SK-N-MC (cell line): Measurements from ENCODE around the gene TNFRSF1A.

ENCODE experiments used
- DNase-seq: peaks from one replicate; pipeline ENCODE4 v3.0.0-alpha.2; 2011; ENCODE audit warnings: low read depth, low spot score
- H3K27ac ChIP-seq: fragments of 200-600 bp; sonication (generic); 2 replicates; pipeline ENCODE4 v1.5.1; 2016; ENCODE audit warnings: mixed run types
- H3K36me3 ChIP-seq: fragments of 200-600 bp; sonication (generic); 2 replicates; pipeline ENCODE4 v1.6.1; 2017; ENCODE audit warnings: antibody characterized with exemption, low read length, mixed read lengths; ENCODE audit not compliant: insufficient read depth
- H3K4me3 ChIP-seq: fragments of 200-600 bp; sonication (generic); 2 replicates; pipeline ENCODE4 v1.5.1; 2016
- H3K9ac ChIP-seq: fragments of 200-600 bp; sonication (generic); 2 replicates; pipeline ENCODE4 v1.8.0; 2017; ENCODE audit warnings: mixed run types, mixed read lengths; ENCODE audit not compliant: insufficient read length
- H3K9me3 ChIP-seq: fragments of 200-600 bp; sonication (generic); 2 replicates; pipeline ENCODE4 v1.6.1; 2017; ENCODE audit warnings: low read depth, mild to moderate bottlenecking, antibody characterized with exemption, low read length, moderate library complexity, mixed read lengths
- EZH2 ChIP-seq: fragments of 200-600 bp; sonication (generic); IDR thresholded peaks from one replicate; pipeline ENCODE4 v1.6.1; 2017; ENCODE audit warnings: antibody characterized with exemption
- FOXP2 ChIP-seq: optimal IDR thresholded peaks from 2 replicates; pipeline ENCODE3; 2011; ENCODE audit warnings: mild to moderate bottlenecking, moderate library complexity; ENCODE audit not compliant: insufficient read depth; ENCODE audit errors: extremely low read length, control extremely low read depth
- POLR2AphosphoS5 ChIP-seq: IDR thresholded peaks from 2 replicates; pipeline ENCODE4 v1.6.1; 2012; ENCODE audit warnings: mild to moderate bottlenecking, low read depth, low read length, borderline replicate concordance

Gene TNFRSF1A

DNA sequence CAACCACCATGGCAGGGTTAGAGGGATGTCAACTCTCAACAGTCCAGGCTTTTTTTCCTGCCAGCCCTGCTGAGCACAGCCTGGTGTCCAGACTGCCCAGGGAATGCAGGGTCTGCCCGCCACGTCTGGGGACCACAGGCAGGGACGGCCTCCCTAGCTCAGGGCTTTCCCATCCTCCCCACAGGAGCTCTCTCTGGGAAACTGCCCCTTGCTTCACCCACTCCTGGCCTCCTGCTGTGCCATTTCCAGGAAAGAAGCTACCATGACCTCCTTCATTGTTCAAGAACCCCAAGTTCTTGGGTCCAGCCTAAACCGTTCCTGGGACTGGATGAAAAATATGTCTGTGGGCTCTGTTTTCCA lies 28.7 kb upstream of the TNFRSF1A start:
- H3K36me3 ChIP-seq, result no peaks in the 10 kb centered on the region

DNA sequence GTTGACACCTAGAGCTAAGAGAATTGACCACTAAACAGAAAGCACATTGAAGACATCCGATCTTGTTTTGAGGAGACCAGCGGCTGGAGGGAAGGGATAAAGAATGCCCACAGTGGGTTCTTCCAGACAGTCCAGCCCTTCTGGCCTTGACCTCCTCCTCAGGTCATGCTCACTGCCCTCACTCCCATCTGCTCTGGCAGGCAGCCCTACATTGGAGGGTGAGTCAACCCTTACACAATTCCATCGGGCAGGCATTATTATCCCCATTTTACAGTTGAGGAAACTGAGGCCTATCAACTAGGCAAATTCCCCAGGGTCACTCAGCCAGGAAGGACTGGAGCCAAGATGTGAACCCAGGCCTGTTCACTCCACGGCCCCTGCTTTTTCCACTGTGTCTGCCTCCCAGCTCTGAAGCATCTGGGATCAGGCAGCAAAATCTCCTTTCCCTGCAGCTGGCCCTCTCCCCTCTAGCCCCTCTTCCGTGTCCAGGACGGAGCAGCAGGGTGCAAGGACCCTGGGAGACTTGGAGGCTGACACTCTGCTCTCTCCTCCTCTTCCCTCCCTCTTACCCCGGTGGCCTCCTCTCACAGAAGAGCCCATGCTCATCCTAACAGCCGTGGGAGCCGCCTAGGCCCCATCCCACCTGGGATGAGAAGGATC lies 28.2 kb upstream of the TNFRSF1A start:
- DNase-seq, result no peak
- H3K36me3 ChIP-seq, result no peaks in the 10 kb centered on the region
- TF ChIP-seq POLR2AphosphoS5 (no peak), EZH2 (no peak), FOXP2 (no peak)

More for the DNA sequence above, 28.7 kb upstream of the TNFRSF1A start:
- DNase-seq, result no peak
- H3K27ac ChIP-seq, result no peak overlapping the region
- H3K9me3 ChIP-seq, result no peaks in the 10 kb centered on the region
- TF ChIP-seq POLR2AphosphoS5, result no peak
- no peak for TF ChIP-seq EZH2
- no peak for TF ChIP-seq FOXP2
- H3K9ac ChIP-seq, result no peak overlapping the region
- no peak overlapping the region for H3K4me3 ChIP-seq

DNA sequence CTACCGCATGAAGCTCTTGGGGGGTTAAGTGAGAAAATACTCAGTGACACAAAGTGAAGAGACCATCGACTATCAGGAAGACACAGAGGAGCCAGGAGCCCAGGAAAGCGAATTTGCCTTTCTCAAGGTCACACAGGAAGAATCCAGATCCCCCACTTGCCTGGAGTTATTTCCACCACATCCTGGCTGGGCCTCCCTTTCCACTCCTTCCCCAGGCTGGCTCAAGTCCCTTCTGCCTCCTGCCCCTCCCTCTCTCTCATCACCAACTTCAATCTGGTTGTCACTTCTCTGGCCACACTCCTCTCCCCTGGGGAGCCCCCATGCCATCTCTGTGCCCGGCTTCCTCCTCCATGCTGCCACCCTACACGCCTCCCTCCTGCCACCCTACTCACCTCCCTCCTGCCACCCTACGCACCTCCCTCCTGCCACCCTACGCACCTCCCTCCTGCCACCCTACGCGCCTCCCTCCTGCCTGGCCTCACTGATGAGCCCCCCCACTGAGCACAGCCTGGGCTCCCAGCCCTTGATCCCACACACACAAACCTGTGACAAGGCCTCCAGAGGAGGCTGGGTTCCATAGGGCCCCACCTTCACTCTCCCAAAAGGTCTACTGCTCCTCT lies 27.1 kb upstream of the TNFRSF1A start:
- Histone ChIP-seq H3K9me3 (no peaks in the 10 kb centered on the region), H3K4me3 (no peak overlapping the region), H3K9ac (no peak overlapping the region), H3K27ac (no peak overlapping the region), H3K36me3 (no peaks in the 10 kb centered on the region)
- DNase-seq, result no peak
- TF ChIP-seq POLR2AphosphoS5 (no peak), FOXP2 (no peak), EZH2 (no peak)

More for the DNA sequence above, 28.2 kb upstream of the TNFRSF1A start:
- Histone ChIP-seq H3K27ac (no peak overlapping the region), H3K4me3 (no peak overlapping the region), H3K9me3 (no peaks in the 10 kb centered on the region), H3K9ac (no peak overlapping the region)

DNA sequence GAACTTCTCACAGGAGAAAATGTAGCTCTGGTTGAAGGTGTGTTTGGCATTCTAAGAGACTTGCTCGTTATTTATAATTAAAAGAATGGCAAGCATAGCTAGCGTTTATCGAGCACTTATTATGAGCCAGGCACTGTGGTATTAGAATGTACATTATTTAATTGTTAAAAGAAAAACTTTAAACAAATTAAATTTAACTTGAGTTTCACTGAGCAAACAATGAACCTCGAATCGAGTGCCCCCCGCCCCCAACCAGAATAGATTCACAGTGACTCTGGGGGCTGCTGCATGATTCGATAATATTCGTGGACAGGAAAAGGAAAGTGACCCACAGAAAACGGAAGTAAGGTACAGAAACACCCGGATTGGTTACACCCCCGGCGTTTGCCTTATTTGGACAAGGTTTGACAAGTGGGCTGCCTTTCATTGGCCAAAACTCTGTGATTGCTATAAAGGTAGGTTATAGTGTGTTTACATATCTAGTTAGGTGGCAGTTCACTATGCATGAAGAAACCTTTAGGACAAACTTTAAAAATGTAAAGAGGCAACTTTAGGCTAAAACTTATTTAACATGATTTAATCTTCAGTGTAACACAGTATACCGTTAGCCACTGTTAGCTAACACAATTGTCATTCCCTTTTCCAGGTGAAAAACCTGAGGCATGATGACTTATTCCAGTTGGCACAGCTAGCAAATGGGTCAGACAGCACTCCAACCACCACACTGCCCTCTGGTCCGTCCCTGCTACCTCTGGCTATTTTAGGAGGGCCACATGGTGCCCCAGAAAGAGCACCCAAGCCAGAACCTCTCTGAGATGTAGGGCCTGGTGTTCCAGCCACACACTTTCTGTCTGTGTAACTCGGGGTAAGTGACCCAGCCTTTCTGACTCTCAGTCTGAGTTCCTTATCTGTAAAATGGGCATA lies 26.4 kb upstream of the TNFRSF1A start:
- Histone ChIP-seq H3K36me3 (no peaks in the 10 kb centered on the region), H3K4me3 (no peak overlapping the region), H3K9me3 (no peaks in the 10 kb centered on the region), H3K9ac (no peak overlapping the region), H3K27ac (no peak overlapping the region)
- DNase-seq, result no peak
- no peak for TF ChIP-seq FOXP2
- no peak for TF ChIP-seq POLR2AphosphoS5
- TF ChIP-seq EZH2, result no peak

DNA sequence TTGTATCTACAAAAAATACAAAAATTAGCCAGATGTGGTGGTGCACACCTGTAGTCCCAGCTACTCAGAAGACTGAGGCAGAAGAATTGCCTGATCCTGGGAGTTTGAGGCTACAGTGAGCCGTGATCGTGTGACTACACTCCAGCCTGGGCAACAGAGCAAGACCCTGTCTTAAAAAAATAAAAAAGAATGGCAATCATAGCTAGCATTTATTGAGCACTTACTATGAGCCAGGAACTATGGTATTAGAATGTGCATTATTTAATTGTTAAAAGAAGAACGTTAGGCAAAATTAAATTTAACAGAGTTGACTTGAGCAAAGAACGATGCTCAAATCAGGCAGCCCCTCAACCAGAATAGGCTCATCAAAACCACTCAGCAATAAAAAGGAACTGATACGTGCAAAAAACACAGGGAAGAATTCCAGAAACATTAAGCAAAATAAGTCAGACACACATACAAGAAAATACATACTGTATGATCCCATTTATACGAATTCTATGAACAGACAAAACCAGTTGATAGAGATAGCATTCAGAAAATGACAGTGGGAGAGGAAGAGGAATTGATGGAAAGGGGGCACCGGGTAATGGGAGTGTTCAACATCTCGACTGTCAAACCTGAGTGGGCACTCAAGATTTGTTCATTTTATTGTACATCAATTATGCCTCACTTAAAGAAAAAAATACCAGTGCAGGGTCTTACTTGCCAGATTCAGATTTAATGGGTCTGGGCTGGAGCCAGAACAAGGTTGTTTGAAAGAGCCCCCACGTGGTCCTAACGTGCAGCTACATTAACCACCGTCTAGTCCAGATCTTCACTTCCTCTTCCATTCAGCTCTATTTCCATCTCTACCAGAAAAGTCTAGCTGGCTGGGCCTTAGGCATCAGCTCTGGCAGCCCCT lies 25.4 kb upstream of the TNFRSF1A start:
- Histone ChIP-seq H3K36me3 (no peaks in the 10 kb centered on the region), H3K9ac (no peak overlapping the region), H3K27ac (no peak overlapping the region), H3K9me3 (no peaks in the 10 kb centered on the region), H3K4me3 (no peak overlapping the region)
- peak; percentile 14 for DNase-seq
- TF ChIP-seq POLR2AphosphoS5 (no peak), FOXP2 (no peak), EZH2 (no peak)

DNA sequence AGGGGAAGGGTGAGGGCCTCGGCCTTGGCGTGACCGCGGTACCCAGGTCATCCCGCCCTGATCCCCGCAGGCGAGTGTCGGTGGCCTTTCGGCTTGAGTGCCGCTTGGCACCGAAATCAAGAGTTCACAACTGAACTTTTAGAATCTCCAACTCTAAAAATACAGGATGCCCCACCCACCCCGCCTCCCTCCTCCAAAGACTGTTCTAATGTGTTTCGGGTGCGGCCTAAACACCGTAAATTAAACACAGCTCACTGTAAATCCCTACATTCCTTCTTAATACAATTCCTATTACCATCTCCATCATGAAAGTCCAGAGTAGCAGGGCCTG lies 22.1 kb upstream of the TNFRSF1A start:
- DNase-seq, result no peak
- no peak overlapping the region for H3K4me3 ChIP-seq
- H3K36me3 ChIP-seq, result no peaks in the 10 kb centered on the region
- TF ChIP-seq FOXP2, result no peak
- no peak for TF ChIP-seq POLR2AphosphoS5
- TF ChIP-seq EZH2, result no peak
- H3K27ac ChIP-seq, result no peak overlapping the region
- no peak overlapping the region for H3K9ac ChIP-seq
- H3K9me3 ChIP-seq, result no peaks in the 10 kb centered on the region

DNA sequence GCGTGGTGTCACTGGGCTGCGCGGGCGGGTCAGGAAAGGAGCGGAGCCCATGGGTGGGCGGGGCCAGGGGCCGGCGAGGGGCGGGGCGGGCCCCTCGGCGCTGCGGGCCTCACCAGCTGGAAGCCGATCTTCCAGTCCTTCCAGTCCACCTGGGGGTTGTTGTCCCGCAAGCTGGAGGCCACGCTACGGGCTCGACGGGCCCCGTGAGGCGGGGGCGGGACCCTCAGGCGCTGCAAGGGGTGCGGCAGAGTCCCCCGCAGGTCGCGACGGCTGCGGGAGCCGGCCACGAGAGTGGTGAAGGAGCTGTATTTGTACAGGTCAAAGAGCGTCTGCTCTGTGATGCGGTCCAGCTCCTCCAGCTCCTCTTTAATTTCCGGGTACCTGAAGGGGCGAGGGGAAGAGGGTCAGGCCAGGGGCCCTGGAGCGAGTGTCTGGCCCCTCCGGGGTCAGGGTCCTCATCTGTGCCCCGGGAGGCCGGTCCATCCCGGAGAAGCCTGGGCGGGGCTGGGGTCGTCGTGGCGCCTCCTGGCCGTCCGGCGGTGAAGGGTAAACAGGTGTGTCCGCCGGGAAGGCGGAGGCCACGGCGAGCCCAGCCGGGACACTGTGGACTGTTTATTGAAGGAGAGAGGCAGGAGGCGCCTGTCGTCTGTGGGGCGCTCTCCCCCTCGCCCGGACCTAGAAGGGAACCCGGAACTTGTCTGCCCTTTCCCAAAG lies 21.6 kb upstream of the TNFRSF1A start:
- no peaks in the 10 kb centered on the region for H3K9me3 ChIP-seq
- no peak for TF ChIP-seq POLR2AphosphoS5
- TF ChIP-seq EZH2, result no peak
- no peak for TF ChIP-seq FOXP2
- H3K36me3 ChIP-seq, result no peaks in the 10 kb centered on the region
- H3K4me3 ChIP-seq, result no peak overlapping the region
- DNase-seq, result no peak
- no peak overlapping the region for H3K9ac ChIP-seq
- no peak overlapping the region for H3K27ac ChIP-seq

DNA sequence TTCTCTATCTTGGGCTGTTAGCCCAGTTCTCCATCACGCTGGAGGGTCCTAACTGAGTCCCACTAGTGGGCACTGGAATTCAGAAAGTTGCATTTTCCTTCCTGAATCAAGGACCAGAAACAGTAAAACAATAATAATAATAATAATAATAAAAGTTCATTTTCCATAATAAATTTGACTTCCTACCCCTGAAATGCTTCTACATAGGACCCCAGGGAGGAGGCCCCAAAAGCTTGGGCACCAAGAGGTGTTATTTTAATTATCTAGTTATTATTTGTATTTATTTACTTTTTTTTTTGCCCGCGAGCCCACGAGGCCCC lies 21.1 kb upstream of the TNFRSF1A start:
- Histone ChIP-seq H3K36me3 (no peaks in the 10 kb centered on the region), H3K4me3 (no peak overlapping the region), H3K9ac (no peak overlapping the region), H3K9me3 (no peaks in the 10 kb centered on the region), H3K27ac (no peak overlapping the region)
- TF ChIP-seq EZH2 (no peak), FOXP2 (no peak), POLR2AphosphoS5 (no peak)
- no peak for DNase-seq
